ENCODE measurements around the gene MRPL40.
"Not testable (repeated sequence)": the region's sequence is repeated elsewhere in the genome, so short reads cannot be mapped to it uniquely, and the experiment has no call there.

The MRPL40 gene

DNA sequence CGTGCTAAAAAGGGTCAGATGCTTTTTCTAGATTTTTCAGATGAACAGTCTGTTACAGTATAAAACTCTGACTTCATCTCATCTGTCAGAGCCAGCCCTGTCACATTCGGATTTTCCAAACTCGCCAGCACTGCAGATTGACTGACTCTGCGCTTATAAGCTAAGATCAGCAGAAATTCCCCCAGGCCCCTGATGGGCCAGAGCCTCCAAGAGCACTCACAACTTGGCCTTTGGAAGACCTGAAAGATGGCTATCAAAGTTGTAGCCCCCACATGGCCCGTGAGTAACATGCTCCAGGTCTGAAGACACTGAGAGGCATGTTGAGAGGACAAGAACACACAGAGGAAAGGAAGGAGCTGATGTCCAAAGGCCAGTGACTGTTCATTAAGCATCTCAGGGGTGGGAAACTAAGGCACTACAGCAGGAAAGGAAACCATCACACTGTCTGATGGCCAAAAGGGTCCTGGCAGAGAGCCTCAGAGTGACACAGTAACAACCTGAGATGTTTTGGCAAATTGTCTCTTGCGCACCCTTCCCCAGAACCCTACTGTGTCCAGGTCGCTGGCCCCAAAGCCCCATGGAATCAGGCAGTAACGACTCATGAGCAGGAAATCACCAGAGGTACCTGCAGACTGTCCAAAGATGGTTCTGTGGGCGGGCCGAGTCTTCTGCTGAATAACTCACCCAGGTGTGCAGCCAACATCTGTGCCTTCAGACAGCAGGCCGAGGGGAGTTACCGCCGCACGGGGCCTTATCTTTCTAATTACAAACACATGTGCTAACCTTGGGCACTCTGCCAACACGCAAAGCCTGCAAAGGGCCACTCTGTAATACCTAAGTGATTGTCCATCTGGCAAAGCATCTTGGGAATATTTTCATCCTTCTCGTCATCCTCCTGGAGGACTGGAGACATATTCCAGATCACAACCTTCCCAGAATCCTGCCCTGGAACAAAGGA is 24.4 kb upstream of the MRPL40 start:
- DNase-seq, result no peak

DNA sequence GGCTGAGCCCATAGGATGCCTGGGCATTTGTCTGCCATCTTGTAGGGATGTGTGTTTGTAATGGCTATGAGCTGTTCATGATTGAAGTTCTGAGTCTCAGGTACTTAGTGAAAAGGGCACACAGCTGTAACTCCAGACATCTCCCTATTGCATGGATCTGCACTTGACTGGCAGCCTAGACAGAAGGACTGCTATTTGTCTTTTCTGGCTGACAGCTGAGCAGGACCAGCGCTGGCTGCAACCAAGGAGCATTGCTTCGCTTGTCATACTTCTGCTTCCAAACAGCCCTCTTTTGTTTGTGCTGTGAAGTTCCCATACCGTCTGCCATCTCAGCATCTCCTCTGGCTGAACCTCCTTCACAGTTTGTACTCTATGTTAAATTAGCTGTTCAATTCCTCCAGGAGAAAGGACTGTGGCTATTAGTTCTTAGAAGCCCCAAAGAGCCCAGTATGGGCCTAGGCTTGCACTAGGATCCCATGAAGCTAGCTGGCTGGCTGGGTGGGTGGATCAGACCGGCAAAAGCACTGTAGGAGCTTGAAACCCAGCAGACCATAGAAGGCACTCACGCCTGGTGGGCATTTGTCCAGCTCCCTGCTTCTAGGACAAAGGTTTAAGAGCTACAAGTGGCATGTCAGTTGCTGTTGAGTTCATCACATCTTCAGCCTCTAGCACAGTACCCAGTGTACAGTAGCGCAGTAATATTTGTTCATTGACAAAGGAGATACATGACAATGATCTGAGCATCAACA is 21.2 kb upstream of the MRPL40 start:
- no peak for DNase-seq

DNA sequence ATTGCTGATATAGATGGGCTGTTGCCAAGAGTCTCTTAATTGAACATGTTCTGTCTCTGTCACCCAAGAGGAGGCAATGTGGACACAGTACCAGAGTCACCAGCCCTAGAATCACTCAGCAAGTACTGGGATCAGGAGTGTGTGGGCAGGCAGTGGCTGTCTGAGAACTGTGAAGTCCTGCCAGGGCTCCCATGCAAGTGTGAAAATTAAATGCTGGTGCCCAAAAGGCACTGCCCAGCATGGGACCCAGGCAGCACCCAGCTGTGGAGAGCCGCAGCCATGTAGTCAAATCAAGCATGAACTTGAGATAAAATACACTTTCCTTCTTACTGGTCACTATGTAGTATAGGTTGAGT is 20.7 kb upstream of the MRPL40 start:
- no peak for DNase-seq

DNA sequence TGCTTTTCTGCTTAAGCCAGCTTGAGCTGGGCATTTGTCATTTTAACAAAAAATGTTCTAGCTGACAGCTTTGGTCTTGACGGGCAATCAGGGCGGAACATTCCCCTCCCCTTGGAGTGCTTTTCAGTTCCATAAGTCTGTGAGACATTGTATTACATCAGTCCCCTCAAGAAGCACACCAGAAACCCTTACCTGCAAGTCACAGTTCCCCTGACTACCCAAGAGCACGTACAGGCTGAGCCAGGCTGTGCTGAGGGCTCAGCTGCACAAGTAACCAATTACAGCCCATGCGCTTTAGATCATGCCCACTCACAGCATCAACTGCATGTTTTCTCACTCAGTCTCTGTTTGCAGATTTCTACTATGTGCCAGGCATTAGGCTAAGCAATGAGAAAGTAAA is 19.9 kb upstream of the MRPL40 start:
- DNase-seq, result no peak

DNA sequence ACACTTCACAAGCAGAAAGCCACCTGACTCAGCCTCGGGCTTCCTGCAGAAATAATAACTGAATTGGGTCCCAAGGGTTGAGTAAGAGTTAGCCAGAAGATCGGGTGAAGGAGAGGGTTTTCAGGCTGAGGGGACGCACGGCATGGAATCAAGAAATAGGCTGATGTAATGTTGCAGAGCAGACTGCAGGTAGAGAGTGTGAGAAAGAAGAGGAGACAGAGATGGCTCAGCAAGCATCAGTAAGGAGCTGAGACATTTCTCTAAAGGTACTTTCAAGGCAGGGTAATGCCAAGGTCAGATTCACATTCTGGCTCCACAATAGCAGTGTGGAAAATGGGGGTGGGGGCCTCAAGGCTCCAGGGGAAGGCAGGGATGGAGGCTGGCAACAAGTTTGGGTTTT is 19.4 kb upstream of the MRPL40 start:
- DNase-seq, result no peak

DNA sequence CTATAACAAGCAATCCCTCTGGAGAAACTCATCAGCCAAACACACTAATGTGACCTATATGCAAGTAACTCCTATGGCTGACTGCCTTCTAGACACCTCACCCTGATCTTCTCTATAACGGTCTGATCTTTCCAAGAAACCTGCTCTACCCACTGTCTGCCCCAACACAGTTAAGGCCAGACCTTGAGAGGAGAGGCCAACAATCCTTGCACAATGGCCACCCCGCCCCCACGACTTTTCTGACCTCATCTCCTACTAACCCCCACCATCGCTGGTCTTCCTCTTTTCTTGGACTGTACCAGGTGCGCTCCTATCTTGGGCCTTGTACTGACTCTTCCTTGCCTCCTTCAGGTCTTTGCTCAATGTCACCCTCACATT is 13.3 kb upstream of the MRPL40 start:
- DNase-seq, result no peak

DNA sequence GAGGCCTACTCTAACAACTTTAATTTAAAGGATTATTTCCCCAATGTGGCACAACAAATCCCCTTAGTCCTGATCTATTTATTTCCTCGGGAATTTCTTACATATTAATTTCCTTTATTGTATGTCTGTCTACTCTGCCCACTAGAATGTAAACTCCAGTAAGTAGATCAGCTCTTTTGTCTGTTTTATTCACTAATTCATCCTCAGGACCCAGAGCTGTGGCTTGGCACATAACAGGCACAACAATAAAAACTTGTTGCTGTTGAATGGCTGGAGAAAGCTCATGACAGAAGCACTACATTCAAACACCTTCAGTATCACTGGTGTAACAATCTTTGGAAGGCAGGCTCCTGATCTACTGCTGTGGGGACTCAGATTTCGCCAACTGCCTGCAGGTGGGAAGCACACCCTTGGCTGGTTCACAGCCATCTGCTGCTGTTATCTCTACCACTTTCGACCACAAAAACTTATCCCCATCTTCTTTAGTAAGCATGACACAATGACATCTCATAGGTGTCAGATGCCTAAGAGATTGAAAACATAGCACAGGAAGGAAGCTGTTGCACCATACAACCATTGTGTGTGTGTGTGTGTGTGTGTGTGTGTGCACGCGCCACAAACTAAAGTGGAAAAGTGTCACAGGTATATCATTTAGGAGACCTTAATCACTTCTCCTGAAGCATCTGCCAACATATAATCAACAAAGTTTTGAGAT is 12.7 kb upstream of the MRPL40 start:
- peak in 1 of 2 donors; percentile 4 for DNase-seq

DNA sequence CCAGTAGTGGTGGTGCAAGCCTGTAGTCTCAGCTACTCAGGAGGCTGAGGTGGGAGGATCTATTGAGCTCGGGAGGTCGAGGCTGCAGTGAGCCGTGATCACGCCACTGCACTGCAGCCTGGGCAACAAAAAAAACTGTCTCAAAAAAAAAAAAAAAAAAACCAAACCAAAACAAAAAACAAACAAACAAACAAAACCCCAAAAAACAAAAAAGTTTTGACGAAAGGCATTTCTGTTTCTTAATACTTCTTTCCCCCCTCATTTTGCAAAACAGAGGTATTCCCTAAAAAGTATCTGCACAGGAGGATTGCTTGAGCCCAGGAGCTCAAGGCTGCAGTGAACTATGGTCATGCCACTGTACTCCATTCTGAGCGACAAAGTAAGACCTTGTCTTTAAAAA is 12.0 kb upstream of the MRPL40 start:
- no peak for DNase-seq

DNA sequence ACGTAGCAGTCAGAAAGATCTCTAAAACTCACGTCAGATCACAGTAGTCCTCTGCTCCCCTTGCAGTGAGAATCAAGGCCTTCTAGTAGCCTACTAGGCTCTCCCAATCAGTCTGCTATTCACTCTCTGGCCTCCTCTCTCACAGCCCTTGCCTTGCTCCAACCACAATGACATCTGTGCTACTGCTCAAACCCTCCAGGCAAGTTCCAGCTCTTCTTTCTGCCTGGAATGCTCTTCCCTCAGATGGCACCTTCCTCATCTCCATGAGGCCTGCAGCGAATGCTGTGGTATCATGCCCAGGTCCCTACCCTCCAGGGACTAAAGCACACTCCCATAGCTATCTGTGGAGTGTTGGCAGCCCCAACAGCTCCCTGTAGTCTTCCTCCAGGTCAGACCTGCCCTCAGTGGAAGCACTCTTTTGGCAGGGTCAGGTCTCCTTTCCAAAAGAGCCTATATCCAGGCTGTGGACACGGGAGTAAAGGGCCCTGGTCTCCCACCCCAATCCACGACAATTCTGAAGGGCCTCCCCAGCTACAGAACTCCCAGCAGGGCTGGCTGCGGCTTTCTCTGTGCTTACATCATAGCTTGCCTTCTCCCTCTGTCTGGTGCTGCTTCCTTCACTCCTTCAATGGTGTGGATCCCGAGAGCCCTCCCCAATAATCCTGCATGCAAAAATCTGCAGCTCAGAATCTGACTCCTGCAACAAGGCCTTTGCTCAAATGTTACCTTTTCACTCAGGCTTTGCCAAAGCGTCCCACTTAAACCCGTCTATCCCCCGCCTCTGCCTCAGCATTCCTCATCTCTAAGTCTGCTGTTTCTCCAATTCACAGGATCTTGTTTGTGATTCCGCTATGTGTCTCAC is 9.7 kb upstream of the MRPL40 start:
- no peak for DNase-seq

DNA sequence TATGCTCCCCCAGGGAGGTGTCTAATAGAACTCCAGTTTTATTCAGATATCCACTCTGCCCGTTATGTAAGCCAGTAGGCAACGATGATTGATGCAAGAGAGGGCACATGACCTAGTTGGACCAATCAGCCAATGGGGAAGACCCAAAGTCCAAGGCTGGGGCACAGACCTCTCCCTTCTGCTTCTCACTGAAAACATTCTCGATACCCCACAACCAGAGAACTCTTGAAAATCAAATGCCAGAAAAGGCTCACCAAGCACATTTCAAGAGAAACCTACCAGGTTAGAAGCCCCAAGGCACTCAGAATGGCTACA is 8.2 kb upstream of the MRPL40 start:
- DNase-seq, result no peak

DNA sequence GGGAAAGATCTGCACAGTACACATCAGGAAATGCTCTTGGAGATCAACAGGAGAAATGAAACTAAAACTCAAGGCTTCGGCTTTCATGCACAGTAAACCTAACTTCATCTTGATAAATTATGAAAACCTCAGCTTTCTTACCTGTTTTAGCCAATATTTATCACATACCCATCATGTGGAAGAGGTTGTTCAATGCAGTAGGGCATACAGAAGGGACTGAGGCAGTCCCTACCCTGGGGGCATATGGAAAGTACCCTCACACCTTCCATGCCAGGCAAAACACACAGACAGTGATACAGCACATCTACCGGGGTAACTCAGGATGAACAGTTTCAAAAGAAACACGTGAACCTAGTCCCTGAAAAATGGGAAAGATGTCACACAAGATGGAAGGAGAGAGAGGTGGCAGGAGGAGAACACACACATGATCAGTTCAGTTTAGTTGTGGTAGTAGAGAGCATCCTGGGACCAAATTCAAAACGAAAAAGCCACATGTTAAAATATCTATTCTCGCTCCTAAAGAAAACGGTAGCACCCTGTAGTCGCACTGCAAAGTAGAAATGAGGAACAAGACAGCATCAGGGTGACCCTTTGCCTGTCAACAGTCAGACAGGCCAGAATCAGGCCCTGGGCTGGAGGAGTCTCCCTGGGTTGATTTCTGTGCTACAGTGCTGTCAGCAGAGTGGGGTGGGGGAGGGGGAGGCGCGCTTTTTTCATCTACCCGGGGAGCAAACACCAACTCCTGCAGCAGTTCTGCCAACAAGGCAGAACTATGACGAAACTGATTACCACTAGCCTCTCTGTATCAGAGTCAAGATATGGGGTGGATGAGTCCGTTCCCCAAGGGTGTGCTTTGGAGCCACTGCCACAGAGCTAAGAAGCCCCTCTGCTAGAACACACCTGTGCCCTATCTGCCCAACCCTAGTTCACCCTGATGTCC is 2.1 kb upstream of the MRPL40 start:
- DNase-seq, result peak in 1 of 2 donors; percentile 21

DNA sequence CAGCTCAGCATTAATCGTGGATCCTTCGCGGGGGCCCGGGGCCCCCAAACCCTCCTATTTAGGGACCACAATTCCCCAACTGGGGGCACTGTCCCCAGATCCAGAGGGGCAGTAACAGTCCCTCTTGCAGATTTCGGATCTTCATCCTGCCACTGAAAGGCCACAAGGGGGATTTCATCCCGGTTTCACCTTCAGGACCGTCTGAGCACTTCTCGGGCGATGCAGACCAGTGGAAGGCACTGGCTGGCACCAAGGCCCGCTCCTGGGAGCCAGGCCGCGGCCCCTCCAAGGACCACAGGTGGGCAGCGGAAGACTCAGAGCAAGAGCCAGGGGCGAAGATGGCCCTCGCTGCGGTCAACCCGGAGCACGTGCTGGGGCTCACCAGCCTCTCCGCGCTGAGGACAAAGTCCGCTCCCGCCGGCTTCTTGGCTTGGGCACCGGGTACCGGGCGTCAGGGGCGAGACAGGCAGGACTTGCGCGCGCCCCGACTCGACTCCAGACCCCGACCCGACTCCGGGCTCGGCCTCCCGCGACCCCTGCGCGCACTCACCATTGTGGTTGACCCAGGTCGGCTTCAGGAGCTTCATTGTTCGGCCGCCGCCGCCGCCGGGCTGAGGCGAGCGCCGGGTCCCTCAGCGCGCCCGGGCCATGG is 1.3 kb upstream of the MRPL40 start:
- peak in 1 of 2 donors; percentile 16 for DNase-seq

DNA sequence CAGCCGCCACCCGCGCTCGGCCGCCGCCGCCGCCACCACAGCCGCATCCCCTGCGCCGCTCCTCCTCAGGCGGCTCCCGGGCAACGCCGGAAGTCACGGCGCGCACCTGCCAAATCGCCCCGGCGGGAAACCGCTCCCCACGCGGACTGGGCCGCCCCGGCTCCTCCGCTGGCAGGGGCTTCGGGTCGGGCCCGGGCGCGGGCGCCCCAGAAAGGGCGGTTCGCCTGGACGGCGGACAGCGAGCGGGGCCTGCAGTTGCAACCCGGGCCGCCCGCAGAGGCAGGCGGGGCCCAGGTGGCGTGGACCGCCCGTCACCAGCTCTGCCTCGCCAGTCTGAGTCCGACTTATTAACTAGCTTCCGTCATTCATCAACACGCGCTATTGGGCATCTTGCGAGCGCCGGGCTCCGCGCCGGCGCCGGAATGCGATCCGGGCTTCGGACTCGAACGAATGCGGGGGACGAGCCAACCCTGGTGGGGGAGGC is 654 bp upstream of the MRPL40 start, which contains the start of gene HIRA:
TSS of gene HIRA (minus strand) at position 85 of the 484 bp plus-strand sequence. CDS start 257 bp downstream, outside the sequence.
- DNase-seq, result peak; percentile 82 to 86

DNA sequence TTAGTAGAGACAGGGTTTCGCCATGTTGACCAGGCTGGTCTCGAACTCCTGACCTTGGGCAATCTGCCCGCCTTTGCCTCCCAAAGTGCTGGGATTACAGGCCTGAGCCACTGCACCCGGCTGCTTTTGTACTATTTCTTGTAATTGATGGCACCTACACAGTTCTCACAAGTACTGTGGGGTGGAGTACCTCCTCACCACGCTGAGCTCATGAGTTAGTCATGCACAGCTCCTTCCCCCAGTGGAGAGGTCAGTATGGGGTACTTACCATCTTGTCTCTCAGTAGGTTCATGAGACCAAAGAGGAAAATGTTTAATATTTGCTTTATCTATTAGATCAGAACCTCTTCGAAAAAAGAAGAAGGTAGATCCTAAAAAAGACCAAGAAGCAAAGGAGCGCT is 2.1 kb downstream of the MRPL40 start:
- no peak for DNase-seq

DNA sequence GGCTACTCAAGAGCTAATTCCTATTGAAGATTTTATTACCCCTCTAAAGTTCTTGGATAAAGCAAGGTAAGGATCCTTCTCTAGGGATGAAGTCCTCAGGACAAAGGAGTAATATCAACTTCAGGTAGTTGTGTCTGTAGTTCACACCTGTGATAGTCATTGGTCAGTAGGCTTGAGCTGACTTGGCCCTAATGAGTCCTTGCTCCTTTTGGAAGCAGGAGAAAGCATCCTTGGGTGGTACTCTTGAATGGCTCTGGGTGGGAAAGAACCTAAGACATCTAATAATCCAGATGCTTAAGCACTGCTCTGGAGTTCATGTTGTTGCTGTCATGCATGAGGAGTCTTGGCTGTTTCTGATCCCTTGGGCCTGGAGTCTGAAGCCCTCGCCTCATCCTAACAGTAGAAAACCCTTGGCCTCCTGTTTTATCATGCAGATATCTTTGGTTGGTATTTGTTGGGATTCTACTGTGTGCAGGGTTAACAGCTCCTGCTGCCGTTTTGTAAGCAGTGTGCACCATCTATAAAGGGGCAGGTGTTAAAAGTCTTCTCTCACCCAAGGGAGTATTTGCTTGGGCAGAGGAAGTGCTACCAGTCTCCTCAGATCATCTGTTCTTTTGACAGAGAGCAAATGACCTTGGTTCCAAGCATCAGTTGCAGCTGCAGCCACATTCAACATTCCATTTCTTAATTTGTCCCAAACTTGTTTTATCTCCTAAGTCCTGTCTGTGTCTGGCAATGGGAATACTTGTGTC is 2.7 kb downstream of the MRPL40 start:
- DNase-seq, result no peak

DNA sequence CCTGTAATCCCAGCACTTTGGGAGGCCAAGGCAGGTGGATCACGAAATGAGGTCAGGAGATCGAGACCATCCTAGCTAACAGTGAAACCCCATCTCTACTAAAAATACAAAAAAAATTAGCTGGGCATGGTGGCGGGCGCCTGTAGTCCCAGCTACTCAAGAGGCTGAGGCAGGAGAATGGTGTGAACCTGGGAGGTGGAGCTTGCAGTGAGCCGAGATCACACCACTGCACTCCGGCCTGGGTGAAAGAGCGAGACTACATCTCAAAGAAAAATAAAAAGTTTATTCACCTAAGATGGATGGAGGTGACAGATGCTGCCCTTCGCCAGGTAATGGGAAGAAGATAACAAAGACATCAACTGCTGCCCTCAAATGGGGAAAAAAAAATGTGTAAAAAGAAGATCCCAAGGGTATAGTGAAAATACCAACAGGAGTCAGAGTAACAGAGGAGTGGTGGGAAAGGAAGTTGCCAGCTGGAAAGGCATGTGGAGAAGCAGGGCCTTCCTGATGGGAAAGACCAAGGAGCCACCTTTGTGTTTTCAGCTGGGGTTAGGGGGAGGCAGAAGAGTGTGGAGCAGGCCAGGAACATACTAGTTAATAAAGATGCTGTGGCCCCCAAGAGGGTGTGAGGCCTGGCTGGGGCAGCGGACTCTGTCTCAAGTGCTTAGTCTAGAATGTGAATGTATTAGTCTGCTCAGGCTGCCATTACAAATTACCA is 4.3 kb downstream of the MRPL40 start:
- not testable (repeated sequence) for DNase-seq

DNA sequence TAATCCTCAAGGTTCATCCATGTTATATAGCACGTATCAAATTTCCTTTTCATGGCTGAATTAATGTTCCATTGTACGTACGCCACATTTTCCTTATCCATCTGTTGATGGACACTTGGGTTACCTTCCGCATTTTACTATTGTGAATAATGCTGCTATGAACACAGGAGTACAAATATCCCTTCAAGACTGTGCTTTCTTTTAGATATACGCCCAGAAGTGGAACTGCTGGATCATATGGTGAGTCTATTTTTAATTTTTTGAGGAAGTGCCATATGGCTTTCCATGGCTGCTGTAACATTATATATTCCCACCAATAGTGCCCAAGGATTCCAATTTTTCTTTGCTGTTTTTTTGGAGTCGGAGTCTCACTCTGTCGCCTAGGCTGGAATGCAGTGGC is 6.0 kb downstream of the MRPL40 start:
- no peak for DNase-seq

DNA sequence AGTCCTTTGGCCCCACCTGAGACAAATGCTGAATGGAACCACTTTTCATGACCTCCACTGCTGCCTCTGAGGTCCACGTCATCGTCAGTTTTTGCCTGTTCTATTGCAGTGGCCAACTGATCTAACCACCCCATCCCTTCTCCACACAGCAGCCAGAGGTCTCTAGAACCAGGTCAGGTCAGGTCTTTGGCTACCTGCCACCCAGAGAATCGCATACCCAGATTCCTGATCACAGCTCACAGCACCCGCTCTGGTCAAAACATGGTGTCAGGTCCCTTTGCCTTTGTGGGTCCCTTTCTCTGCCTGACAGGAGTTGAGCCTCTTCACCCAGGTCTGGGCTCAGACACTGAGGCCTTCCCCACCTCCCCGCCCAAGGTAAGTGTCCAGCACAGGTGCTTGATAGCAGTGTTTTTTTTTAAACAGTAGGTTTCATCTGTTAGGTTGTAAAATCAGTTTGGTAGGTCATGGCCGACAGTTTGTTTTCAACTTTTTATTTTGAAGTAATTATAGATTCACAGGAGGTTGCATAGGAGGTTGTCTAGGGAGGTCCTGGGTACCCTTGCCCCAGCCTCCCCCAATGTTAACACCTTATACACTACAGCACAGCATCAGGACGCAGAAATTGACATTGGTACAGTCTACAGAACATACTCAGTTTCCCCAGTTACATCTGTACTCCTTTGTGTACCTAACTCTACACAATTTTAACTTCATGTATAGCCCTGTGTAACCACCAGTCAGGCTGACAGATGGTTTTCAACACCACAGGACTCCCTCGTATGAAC is 8.3 kb downstream of the MRPL40 start:
- no peak for DNase-seq
